ENCODE results near the gene ADAM12.

- TF ChIP-seq CTCF (conservative IDR thresholded peaks at IDR 0.05) (no peak), EZH2 (IDR thresholded peaks at IDR 0.05; ENCODE audit: low read depth) (no peak)
Observed at GRCh38 chr10:126104767-126105166, 283.5 kb downstream of the ADAM12 start.
